Measurements from ENCODE around the gene HECW1. TPM values are rescaled to one million over a fixed set of nuclear protein-coding genes. Genes with fewer than 3 reads are reported as not detected.

HECW1 gene
- total RNA-seq, 6 donors from 2014 or later: 0.10 to 1.0 (median 0.76) TPM; not detected in 1

DNA sequence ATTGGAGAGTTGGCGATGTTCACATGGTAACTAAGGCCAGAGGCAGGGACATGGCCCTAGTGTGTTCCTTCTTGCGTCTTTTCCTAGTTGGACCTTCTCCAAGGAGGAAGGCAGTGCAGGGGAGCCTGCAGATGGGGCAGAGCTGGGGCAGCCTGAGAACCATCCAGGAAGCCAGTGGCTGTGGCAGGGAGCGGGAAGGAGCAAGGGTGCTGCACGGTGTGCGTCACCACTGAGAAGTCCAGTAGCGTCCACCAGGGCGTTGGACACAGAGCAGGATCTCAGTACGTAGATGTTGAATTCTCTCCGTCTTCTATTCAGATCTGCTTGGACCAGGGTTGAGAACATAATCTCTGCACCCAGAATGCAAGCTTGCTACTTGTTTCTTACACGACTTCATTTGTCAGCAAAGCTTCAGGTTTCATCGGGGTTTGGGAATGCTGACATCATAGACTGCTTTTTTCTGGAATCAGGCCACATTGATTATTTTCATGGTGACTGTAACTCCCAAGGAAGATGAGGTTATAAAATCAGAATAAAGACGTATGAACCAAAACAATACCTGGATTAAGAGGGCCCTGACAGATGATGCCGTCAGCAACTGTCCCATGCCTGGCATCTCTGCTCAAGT, 130.3 kb downstream of the HECW1 start:
- H3K9me3 ChIP-seq: no peaks in the 10 kb centered on the region
- H3K4me3 ChIP-seq: no peak overlapping the region
- no peak for DNase-seq
- no peaks in the 10 kb centered on the region for H3K4me1 ChIP-seq
- TF ChIP-seq POLR2A (IDR thresholded peaks at IDR 0.05) (no peak), POLR2AphosphoS5 (IDR thresholded peaks at IDR 0.05) (no peak), EP300 (IDR thresholded peaks at IDR 0.05) (no peak)
- TF ChIP-seq, protein P1, sequence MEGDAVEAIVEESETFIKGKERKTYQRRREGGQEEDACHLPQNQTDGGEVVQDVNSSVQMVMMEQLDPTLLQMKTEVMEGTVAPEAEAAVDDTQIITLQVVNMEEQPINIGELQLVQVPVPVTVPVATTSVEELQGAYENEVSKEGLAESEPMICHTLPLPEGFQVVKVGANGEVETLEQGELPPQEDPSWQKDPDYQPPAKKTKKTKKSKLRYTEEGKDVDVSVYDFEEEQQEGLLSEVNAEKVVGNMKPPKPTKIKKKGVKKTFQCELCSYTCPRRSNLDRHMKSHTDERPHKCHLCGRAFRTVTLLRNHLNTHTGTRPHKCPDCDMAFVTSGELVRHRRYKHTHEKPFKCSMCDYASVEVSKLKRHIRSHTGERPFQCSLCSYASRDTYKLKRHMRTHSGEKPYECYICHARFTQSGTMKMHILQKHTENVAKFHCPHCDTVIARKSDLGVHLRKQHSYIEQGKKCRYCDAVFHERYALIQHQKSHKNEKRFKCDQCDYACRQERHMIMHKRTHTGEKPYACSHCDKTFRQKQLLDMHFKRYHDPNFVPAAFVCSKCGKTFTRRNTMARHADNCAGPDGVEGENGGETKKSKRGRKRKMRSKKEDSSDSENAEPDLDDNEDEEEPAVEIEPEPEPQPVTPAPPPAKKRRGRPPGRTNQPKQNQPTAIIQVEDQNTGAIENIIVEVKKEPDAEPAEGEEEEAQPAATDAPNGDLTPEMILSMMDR (IDR thresholded peaks at IDR 0.05): no peak
- peak in 1 of 2 donors; percentile 55 for ATAC-seq (ENCODE audit: low FRiP score in 2 of 2)
- no peaks in the 10 kb centered on the region for H3K27me3 ChIP-seq
- H3K27ac ChIP-seq: no peak overlapping the region
- no peaks in the 10 kb centered on the region for H3K36me3 ChIP-seq
- WGBS, 2 donors: 87 to 93% methylated on average over 13 of the region's 13 CpGs

DNA sequence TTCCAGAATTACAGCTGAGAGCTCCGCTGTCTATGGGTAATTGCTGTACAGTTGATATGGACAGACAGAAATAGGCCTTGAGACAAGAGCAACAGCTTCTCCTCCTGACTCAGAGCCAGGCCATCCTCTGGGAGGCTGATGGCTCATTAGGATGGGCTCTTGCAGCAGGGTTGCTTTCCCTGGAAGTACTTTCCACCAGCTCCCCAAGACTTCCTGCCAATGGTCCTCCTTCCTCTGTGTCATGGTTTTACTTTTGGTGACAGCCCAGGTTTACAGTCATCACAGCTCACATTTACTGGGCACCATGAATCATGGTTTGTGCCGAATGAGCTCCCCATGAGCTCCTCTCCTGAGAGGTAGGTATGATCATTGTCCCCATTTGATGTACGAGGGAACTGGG, 131.8 kb downstream of the HECW1 start:
- H3K36me3 ChIP-seq: no peaks in the 10 kb centered on the region
- peaks cover 0 to 5% (median 0%) of the 10 kb centered on the region in 4 donors for H3K4me1 ChIP-seq
- no peak for TF ChIP-seq POLR2AphosphoS5 (IDR thresholded peaks at IDR 0.05)
- no peak for TF ChIP-seq EP300 (IDR thresholded peaks at IDR 0.05)
- TF ChIP-seq POLR2A (IDR thresholded peaks at IDR 0.05): no peak
- TF ChIP-seq, protein P1 (IDR thresholded peaks at IDR 0.05): no peak
- no peaks in the 10 kb centered on the region for H3K27me3 ChIP-seq
- no peak overlapping the region for H3K27ac ChIP-seq
- WGBS, 2 donors: 83 to 93% methylated on average over 3 of the region's 3 CpGs
- ATAC-seq (ENCODE audit: low FRiP score in 2 of 2) (no peak), DNase-seq (no peak)
- no peaks in the 10 kb centered on the region for H3K9me3 ChIP-seq
- no peak overlapping the region for H3K4me3 ChIP-seq

DNA sequence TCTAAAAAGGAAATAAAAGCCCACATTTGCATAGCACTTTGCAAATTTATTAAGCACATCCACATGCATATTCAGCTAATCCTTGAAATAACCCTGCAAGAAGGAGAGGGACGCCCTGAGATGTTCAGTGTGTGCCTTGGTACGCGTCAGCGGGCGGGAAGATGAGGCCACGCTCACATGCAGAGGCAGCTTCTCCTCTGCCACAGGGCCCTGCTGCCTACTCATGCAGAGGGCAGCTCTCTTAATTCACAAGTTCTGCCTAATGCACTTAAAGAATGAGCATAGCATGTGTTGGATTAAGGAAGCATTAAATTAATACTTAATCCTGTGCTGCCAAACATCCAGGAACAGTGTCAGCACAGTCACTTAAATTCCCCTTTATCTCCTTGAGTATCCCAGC, 132.3 kb downstream of the HECW1 start:
- TF ChIP-seq POLR2A (IDR thresholded peaks at IDR 0.05) (no peak), POLR2AphosphoS5 (IDR thresholded peaks at IDR 0.05) (no peak), EP300 (IDR thresholded peaks at IDR 0.05) (no peak)
- TF ChIP-seq, protein P1 (IDR thresholded peaks at IDR 0.05): no peak
- no peaks in the 10 kb centered on the region for H3K27me3 ChIP-seq
- no peaks in the 10 kb centered on the region for H3K9me3 ChIP-seq
- 84 to 87% methylated on average over 6 of the region's 6 CpGs for WGBS, 2 donors
- DNase-seq (no peak), ATAC-seq (ENCODE audit: low FRiP score in 2 of 2) (no peak)
- no peak overlapping the region for H3K4me3 ChIP-seq
- no peak overlapping the region for H3K27ac ChIP-seq
- H3K36me3 ChIP-seq: no peaks in the 10 kb centered on the region
- peaks cover 0 to 6% (median 0%) of the 10 kb centered on the region in 4 donors for H3K4me1 ChIP-seq

DNA sequence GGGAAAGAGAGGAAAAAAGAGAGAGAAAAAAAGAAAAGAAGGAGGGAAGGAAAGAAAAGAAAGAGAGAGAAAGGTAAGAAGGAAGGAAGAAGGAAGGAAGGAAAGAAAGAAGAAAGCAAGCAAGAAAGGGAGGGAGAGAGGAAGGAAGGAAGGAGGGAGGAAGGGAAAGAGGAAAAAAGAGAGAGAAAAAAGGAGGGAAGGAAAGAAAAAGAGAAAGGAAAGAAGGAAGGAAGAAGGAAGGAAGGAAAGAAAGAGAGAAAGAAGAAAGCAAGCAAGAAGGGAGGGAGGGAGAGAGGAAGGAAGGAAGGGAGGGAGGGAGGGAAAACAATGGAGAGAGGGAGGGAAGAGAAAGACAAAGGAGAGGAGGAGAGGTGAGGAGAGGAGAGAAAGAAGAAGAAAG, 135.3 kb downstream of the HECW1 start:
- DNase-seq: no peak
- Histone ChIP-seq H3K4me1 (peaks cover 0 to 6% (median 0%) of the 10 kb centered on the region in 4 donors), H3K9me3 (no peaks in the 10 kb centered on the region), H3K36me3 (no peaks in the 10 kb centered on the region), H3K27me3 (no peaks in the 10 kb centered on the region), H3K27ac (no peak overlapping the region), H3K4me3 (no peak overlapping the region)
- ATAC-seq (ENCODE audit: low FRiP score in 2 of 2): no peak
- TF ChIP-seq POLR2A (IDR thresholded peaks at IDR 0.05) (no peak), POLR2AphosphoS5 (IDR thresholded peaks at IDR 0.05) (no peak), EP300 (IDR thresholded peaks at IDR 0.05) (no peak)
- TF ChIP-seq, protein P1 (IDR thresholded peaks at IDR 0.05): no peak

DNA sequence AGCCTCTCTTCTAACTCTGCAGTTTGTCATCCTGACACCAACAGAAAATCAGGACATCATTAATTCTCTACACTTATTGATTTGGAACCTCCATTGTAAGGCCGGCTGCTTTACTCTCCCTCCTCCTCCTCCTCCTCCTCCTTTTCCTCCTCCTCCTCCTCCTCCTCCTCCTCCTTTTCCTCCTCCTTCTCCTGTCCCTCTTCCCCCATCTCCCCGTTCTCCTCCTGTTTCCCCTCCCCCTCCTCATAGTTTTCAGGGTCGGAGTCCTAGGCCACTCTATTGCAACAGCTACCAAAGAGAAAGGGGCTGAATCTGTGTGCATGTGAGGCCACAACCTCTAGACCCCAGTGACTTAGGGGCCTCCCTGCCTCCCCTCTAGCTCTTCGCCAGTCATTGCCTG, 136.1 kb downstream of the HECW1 start:
- ATAC-seq (ENCODE audit: low FRiP score in 2 of 2): no peak
- Histone ChIP-seq H3K4me1 (peaks cover 0 to 6% (median 0%) of the 10 kb centered on the region in 4 donors), H3K4me3 (peak overlapping the region in 1 of 4 donors; percentile 2), H3K36me3 (no peaks in the 10 kb centered on the region), H3K27me3 (no peaks in the 10 kb centered on the region), H3K9me3 (no peaks in the 10 kb centered on the region), H3K27ac (no peak overlapping the region)
- 69 to 75% methylated on average over 3 to 4 of the region's 4 CpGs for WGBS, 2 donors
- DNase-seq: no peak
- no peak for TF ChIP-seq POLR2A (IDR thresholded peaks at IDR 0.05)

Data from upper lobe of left lung (tissue), 6 donors.